GM18868 (cell line): ENCODE results near the gene MARVELD1.

ENCODE experiments used
- ATAC-seq: cut with Tn5 transposase; IDR thresholded peaks from one replicate; pipeline ENCODE4 v1.9.1; 2021; ENCODE audit warnings: mild to moderate bottlenecking, moderate library complexity; ENCODE audit not compliant: unreplicated experiment

The MARVELD1 gene

GRCh38 chr10:97752956-97753355 is 39.4 kb downstream of the MARVELD1 start:
- ATAC-seq = no peak

- ATAC-seq = no peak
Observed at GRCh38 chr10:97754726-97755125, 41.2 kb downstream of the MARVELD1 start.

DNA sequence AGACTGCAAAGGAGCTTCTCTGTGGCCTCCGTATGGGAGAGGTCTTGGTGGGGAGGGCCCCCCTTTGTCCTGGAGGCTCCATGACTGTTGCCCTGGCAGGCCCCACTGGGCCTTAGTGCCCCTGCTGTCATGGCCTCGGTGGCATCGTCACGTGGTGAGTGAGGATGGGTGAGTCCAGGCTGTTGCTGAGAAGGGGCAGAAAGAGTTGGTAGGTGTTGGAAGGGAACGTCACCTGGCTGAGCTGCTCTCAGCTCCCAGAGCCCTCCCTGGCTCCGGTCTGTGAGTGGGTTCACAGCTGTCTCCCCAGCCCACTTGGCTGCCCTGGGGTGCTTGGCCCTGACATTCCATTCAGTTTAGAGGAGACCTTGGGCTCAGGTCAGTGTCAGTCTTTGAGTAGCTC is 42.2 kb downstream of the MARVELD1 start:
- no peak for ATAC-seq

GRCh38 chr10:97757471-97757870 is 43.9 kb downstream of the MARVELD1 start:
- ATAC-seq = no peak

DNA sequence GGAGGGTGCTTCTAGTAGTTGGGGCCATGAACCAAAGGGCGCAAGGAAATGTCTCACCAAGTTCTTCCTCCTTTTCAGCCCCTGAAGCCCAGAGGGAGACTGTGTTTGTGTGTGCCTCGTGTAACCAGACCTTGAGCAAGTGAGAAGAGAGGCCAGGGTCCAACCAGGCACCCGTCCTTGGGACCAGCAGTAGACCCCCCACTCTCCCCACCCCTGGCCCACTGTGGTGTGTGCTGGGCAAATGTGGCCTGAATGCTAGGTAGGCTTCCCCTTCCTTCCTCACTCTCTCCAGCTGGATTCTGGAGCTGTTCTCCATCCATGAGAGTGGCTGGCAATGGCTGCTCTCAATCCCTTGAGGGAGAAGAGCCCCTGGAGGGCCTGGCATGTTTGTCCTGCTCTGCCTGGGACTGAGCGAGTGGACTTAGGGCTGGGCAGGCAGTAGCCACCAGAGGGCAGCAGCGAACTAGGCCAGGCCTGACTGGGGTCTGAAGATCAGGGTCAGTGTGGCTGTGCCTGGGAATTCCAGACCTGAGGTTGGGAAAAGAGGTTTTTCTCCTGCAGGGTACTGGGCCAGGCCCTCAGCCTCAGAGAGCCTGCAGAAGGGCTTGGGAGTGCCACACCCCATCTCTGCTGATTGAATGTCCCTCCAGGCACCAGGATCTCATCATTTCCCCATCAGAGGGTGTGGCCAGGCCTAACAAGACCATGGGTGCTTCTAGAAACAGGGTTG is 45.8 kb downstream of the MARVELD1 start:
- ATAC-seq = peak; percentile 56

DNA sequence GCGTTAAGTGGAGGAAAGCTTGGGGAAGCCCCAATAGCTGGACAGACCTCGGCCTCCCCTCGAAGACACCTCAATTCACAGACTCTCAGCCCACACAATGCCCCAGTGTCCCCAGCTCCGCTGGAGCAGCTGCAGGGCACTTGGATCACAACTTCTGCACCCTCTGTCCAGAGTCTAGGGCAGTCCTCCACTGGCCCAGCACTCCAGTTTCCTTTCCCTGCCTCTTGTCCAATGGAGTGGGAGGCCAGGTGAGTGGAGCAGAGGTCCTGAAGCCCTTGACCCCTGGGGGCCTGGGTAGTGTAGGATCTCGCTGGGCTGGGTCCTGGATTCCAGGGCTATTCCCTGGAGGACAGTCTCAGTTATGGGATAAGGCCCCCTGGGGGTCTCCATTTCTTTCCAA is 46.4 kb downstream of the MARVELD1 start:
- no peak for ATAC-seq

DNA sequence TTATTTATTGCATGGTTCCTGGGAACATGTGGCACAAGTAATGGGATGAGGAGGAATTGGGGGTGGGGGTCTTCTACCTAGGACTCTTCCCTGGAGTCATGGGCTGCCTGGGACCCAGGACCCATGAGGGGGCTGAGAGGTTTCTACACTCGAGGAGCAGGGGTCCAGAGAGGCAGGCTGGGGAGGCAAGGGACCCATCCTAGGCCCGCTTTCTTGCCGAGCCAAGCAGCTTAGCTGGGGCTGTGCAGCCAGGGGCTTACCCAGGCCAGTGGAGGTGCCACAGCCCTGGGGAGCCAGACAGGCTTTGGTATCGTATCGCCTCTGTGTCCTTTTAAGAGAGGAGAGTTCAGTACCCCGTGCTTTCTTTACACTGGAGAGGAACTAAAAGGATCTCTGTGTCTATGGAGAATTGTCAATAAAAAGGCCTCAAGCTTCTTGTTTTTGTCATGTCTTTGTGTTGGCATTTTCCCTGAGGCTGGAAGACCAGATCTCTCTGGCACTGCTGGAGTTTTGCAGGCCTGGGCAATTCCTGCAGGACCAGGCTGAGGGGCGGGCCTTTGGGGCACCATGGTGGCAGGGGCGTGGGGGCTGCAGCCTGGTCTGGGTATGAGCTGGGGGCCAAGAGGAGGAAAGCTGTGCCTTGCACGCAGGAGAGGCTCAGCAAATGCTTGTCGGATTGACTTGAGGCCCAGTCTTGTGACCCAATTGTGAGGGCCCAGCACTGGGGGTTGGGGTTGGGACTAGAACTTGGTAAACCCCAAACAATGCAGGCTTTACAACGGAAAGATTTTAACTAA is 47.1 kb downstream of the MARVELD1 start:
- ATAC-seq = no peak

DNA sequence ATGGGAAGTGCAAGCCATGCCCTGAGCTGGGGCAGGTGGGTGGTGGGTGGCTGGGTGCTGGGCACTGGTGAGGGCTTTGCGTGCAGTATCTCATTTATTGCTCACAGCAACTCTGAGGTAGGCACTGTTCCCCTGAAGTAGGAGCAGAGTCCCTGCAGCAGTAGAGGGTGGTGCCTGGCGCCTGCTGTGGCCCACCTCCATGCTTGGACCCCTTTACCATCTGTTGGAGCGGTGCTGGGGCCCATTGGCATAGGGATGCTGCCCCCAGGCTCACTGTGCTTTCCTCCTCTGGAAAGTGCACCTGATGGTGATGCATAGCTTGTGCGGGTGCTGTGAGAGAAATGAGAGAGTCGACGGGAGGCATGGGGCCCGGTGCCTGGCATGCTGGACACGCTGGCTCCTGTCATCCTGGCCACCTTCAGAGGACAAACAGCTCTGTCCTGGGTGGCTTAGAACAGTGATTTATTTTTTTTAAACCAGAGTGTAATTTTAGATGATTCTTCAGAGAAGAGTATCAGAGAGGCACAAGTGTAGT is 47.9 kb downstream of the MARVELD1 start:
- no peak for ATAC-seq

DNA sequence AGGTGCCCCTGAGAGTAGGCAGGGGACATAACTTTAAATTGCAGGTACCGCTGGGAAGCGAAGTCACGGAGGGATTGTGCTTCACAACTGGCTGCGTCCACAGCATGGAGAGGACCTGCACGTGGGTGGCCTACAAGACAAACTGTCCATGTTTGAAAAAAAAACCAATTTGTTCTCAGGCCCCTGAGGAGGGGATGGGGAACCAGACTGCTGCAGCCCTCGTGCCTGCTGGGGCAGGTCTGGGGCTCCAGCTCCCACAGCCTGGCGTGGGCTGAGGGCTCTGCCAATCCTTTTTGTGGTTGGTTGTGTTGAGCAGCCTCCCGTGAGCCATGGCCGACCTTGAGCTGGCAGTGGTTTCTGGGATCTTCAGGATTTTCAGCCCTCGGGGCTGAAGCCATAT is 48.5 kb downstream of the MARVELD1 start:
- no peak for ATAC-seq

- no peak for ATAC-seq
Observed at GRCh38 chr10:97762816-97763215, 49.3 kb downstream of the MARVELD1 start.

DNA sequence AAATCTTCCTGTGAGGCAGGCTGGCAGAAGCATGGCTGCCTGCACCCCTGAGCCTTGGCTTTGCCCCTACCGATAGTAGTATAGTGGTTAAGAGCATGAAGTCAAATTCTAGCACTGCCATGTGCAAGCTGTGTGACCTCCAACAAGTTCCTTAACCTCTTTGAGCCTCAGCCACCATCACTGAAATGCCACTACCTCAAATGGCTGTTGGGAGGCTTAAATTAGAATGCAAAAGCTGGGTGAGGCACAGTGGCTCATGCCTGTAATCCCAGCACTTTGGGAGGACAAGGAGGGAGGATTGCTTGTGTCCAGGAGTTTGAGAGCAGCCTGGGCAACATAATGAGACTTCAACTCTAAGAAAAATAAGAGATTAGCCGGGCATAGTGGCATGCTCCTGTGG is 49.9 kb downstream of the MARVELD1 start:
- no peak for ATAC-seq

DNA sequence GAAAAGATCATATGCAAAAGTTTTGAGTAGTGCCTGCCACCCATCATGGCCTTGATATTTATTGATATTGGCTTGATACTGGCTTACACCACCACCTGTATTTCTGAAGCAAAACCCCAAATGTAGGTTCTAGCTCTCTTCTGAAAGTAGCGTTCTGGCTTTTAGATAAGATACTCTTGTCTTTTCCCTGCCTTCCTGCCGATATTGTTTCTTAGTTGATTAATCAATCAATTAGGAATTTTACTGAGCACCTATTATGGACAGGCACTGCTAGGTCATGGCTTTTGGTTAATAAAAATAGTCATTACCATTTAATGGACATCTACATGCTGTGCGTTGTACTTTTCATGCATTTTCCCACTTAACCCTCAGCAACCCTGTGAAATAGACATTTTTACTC is 50.4 kb downstream of the MARVELD1 start:
- ATAC-seq = no peak

GRCh38 chr10:97764519-97764931 is 51.0 kb downstream of the MARVELD1 start:
- no peak for ATAC-seq

- ATAC-seq = no peak
Observed at GRCh38 chr10:97765201-97765600, 51.7 kb downstream of the MARVELD1 start.

DNA sequence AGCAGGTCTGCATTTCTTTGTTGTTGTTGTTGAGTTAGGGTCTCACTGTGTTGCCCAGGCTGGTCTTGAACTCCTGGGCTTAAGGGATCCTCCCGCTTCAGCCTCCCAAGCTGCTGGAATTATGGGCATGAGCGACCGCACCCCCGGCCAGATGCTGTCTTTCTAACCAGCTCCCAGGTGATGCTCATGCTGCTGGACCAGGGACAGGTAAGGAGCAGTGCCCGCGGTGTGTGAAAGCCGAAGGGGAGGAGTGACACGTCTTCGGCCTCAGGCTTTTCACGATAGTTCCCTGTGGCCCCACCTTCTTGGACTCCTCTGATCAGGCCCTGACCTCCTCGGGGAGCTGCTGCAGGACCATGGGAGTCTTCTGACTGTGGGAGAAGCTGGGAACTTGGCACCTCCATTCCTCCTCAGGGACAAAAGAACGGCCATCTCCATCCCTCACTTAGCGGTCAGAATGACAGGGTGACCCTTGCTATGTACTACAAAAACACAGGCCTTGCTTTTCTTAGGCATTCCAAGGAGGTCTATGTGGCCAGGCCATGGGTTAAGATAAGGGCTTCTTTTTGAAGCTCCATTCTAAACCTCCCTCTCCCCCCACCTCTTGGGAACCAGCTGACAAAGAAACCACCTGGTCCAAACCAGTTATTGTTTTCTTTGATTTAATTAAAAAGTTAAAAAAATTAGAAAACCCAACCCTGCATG is 52.7 kb downstream of the MARVELD1 start:
- ATAC-seq = no peak

- ATAC-seq = no peak
Observed at GRCh38 chr10:97766996-97767924, 53.7 kb downstream of the MARVELD1 start.
